DMS153 (cell line): Measurements from ENCODE around the gene BSG.

Experiments used
- DNase-seq: peaks from one replicate; lab custom pipeline; 2025; lab: John Stamatoyannopoulos, UW

The BSG gene

GRCh38 chr19:572140-572742 lies at the start of gene BSG:
TSS of gene BSG (plus strand) at chr19:572596. CDS start at chr19:572635, 39 bp downstream.
- peak; percentile 82 for DNase-seq

GRCh38 chr19:522726-523125 lies 49.7 kb upstream of the BSG start:
- no peak for DNase-seq

- DNase-seq = peak; percentile 16
Measured at GRCh38 chr19:524062-524674, 48.2 kb upstream of the BSG start.

GRCh38 chr19:525029-525428 lies 47.4 kb upstream of the BSG start:
- DNase-seq = no peak

- no peak for DNase-seq
Measured at GRCh38 chr19:525857-526419, 46.5 kb upstream of the BSG start.

GRCh38 chr19:530134-531008 lies 42.0 kb upstream of the BSG start:
- no peak for DNase-seq

GRCh38 chr19:531009-531752 lies 41.2 kb upstream of the BSG start:
- peak; percentile 30 for DNase-seq

GRCh38 chr19:531753-532560 lies 40.4 kb upstream of the BSG start, which contains the start of gene CDC34:
TSS of gene CDC34 (plus strand) at chr19:531760. CDS start at chr19:531932, 172 bp downstream.
- DNase-seq = no peak

GRCh38 chr19:532561-533363 lies 39.6 kb upstream of the BSG start:
- no peak for DNase-seq

- no peak for DNase-seq
Measured at GRCh38 chr19:533364-534058, 38.9 kb upstream of the BSG start.

GRCh38 chr19:534088-534487 lies 38.3 kb upstream of the BSG start:
- DNase-seq = no peak

- no peak for DNase-seq
Measured at GRCh38 chr19:535017-535835, 37.2 kb upstream of the BSG start.

GRCh38 chr19:536031-536880 lies 36.1 kb upstream of the BSG start:
- DNase-seq = no peak

- DNase-seq = no peak
Measured at GRCh38 chr19:536881-537404, 35.5 kb upstream of the BSG start.

GRCh38 chr19:538641-539428 lies 33.6 kb upstream of the BSG start:
- DNase-seq = no peak

- DNase-seq = no peak
Measured at GRCh38 chr19:539429-540030, 32.9 kb upstream of the BSG start.
